Measurements from ENCODE around the gene SPEG. TPM values are rescaled to one million over a fixed set of nuclear protein-coding genes. Genes with fewer than 3 reads are reported as not detected.

The SPEG gene
- polyA plus RNA-seq, 3 donors = not detected

DNA sequence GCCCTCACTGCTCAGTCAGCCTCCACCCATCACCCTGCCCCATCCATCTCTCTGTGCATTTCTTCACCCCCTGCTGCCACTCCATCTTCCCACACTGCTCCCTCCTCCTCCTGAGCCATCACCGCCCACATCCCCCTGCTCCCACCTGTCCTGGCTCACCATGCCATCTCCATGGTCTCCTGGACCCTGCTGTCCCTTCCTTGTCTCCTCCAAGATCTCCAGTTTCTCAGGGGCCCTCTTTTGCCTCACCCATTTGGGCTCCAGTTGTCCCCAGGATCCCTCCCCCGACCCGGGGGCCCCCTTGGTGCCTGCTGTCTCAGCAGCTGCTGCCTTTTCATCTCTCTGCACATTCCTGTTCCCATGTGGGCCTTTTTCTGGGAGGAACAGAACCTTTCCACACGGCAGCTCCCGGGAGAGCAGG, 10.6 kb downstream of the SPEG start:
- H3K27ac Mint-ChIP-seq = no peak overlapping the region
- WGBS (ENCODE audit: insufficient coverage) = 84% methylated on average over 5 of the region's 5 CpGs
- H3K9ac ChIP-seq (ENCODE audit: insufficient read depth, low read length, poor library complexity, severe bottlenecking) = no peak overlapping the region
- H2AFZ ChIP-seq (ENCODE audit: insufficient read depth, low read depth, low read length, poor library complexity, severe bottlenecking) = no peak overlapping the region
- peaks cover 3% of the 10 kb centered on the region for H3K4me1 Mint-ChIP-seq
- no peak overlapping the region for H3K4me2 ChIP-seq (replicated peaks; ENCODE audit: extremely low read depth, low read length, poor library complexity, severe bottlenecking)
- no peak overlapping the region for H3K4me3 Mint-ChIP-seq
- H3K36me3 Mint-ChIP-seq = peaks cover 0 to 3% of the 10 kb centered on the region in 2 donors
- DNase-seq = no peak
- no peaks in the 10 kb centered on the region for H3K4me1 ChIP-seq (ENCODE audit: control insufficient read depth in 1 of 2, insufficient read depth in 2 of 2, low read length in 2 of 2)
- H3K36me3 ChIP-seq (replicated peaks in 1 of 2; ENCODE audit: control insufficient read depth in 1 of 2, insufficient read depth in 2 of 2, low read length in 2 of 2) = no peaks in the 10 kb centered on the region
- peaks cover 28 to 76% of the 10 kb centered on the region in 2 donors for H3K27me3 ChIP-seq (ENCODE audit: control insufficient read depth in 2 of 2, insufficient read depth in 2 of 2, low read length in 2 of 2)
- H3K27me3 Mint-ChIP-seq (ENCODE audit: low read depth in 3 of 3) = peaks cover 52 to 84% (median 77%) of the 10 kb centered on the region in 3 donors
- TF ChIP-seq, protein P1, sequence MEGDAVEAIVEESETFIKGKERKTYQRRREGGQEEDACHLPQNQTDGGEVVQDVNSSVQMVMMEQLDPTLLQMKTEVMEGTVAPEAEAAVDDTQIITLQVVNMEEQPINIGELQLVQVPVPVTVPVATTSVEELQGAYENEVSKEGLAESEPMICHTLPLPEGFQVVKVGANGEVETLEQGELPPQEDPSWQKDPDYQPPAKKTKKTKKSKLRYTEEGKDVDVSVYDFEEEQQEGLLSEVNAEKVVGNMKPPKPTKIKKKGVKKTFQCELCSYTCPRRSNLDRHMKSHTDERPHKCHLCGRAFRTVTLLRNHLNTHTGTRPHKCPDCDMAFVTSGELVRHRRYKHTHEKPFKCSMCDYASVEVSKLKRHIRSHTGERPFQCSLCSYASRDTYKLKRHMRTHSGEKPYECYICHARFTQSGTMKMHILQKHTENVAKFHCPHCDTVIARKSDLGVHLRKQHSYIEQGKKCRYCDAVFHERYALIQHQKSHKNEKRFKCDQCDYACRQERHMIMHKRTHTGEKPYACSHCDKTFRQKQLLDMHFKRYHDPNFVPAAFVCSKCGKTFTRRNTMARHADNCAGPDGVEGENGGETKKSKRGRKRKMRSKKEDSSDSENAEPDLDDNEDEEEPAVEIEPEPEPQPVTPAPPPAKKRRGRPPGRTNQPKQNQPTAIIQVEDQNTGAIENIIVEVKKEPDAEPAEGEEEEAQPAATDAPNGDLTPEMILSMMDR (IDR thresholded peaks at IDR 0.05) = no peak
- H3K27ac ChIP-seq (ENCODE audit: low read depth in 1 of 2, low read length in 2 of 2) = no peak overlapping the region
- H4K20me1 ChIP-seq (ENCODE audit: insufficient read depth, low read length) = no peaks in the 10 kb centered on the region
- H3K9me3 ChIP-seq (replicated peaks in 1 of 2; ENCODE audit: control insufficient read depth in 1 of 2, insufficient read depth in 1 of 2, low read length in 2 of 2) = peaks cover 0 to 10% of the 10 kb centered on the region in 2 donors
- H3K4me3 ChIP-seq (replicated peaks in 1 of 3; ENCODE audit: low read depth in 2 of 3, low read length in 3 of 3) = no peak overlapping the region
- H3K79me2 ChIP-seq (ENCODE audit: insufficient read depth, low read length) = no peaks in the 10 kb centered on the region
- peaks cover 0 to 9% (median 3%) of the 10 kb centered on the region in 7 donors for H3K9me3 Mint-ChIP-seq
- intact Hi-C loops (cut with micrococcal nuclease) = no loop called here

DNA sequence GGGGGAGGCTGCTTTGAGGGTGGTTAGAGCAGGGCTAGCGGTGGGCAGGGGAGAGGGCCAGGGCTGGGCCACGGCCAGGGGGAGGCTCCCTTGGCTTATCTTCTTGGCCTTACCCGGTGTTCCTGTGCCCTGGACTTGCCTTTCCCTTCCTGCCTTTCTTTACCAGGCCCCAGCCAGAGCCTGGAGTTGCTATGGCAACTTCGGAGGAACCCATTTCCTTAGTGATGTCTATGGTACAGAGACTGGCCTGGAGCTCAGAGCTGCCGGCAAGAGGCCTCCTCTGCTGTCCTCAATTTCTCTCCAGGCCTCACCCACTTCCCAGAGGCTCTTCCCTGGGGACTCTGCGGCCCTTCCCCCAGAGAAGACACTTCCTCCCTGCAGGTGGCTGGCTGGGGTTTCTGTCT, 11.5 kb downstream of the SPEG start:
- H3K9me3 Mint-ChIP-seq = peaks cover 0 to 9% (median 3%) of the 10 kb centered on the region in 7 donors
- H3K27me3 Mint-ChIP-seq (ENCODE audit: low read depth in 3 of 3) = peaks cover 47 to 84% (median 75%) of the 10 kb centered on the region in 3 donors

More for the DNA sequence above, 11.5 kb downstream of the SPEG start:
- no peaks in the 10 kb centered on the region for H3K4me1 ChIP-seq (ENCODE audit: control insufficient read depth in 1 of 2, insufficient read depth in 2 of 2, low read length in 2 of 2)
- H3K79me2 ChIP-seq (ENCODE audit: insufficient read depth, low read length) = no peaks in the 10 kb centered on the region
- DNase-seq = no peak
- H3K27me3 ChIP-seq (ENCODE audit: control insufficient read depth in 2 of 2, insufficient read depth in 2 of 2, low read length in 2 of 2) = peaks cover 26 to 72% of the 10 kb centered on the region in 2 donors
- no peak overlapping the region for H3K4me3 Mint-ChIP-seq
- peaks cover 0 to under 1% of the 10 kb centered on the region in 2 donors for H3K36me3 Mint-ChIP-seq
- no peak overlapping the region for H2AFZ ChIP-seq (ENCODE audit: insufficient read depth, low read depth, low read length, poor library complexity, severe bottlenecking)
- no peaks in the 10 kb centered on the region for H4K20me1 ChIP-seq (ENCODE audit: insufficient read depth, low read length)
- H3K4me3 ChIP-seq (replicated peaks in 1 of 3; ENCODE audit: low read depth in 2 of 3, low read length in 3 of 3) = no peak overlapping the region
- WGBS (ENCODE audit: insufficient coverage) = 44% methylated on average over 5 of the region's 6 CpGs
- peaks cover 3% of the 10 kb centered on the region for H3K4me1 Mint-ChIP-seq
- no peak overlapping the region for H3K9ac ChIP-seq (ENCODE audit: insufficient read depth, low read length, poor library complexity, severe bottlenecking)
- no peaks in the 10 kb centered on the region for H3K36me3 ChIP-seq (replicated peaks in 1 of 2; ENCODE audit: control insufficient read depth in 1 of 2, insufficient read depth in 2 of 2, low read length in 2 of 2)
- no peak overlapping the region for H3K4me2 ChIP-seq (replicated peaks; ENCODE audit: extremely low read depth, low read length, poor library complexity, severe bottlenecking)
- TF ChIP-seq, protein P1 (IDR thresholded peaks at IDR 0.05) = no peak
- no peak overlapping the region for H3K27ac Mint-ChIP-seq
- H3K9me3 ChIP-seq (replicated peaks in 1 of 2; ENCODE audit: control insufficient read depth in 1 of 2, insufficient read depth in 1 of 2, low read length in 2 of 2) = peaks cover 0 to 5% of the 10 kb centered on the region in 2 donors
- intact Hi-C loops (cut with micrococcal nuclease) = no loop called here
- H3K27ac ChIP-seq (ENCODE audit: low read depth in 1 of 2, low read length in 2 of 2) = no peak overlapping the region
